HG02642 (cell line): Measurements from ENCODE around the gene TMA7.

Source experiments
- ATAC-seq: cut with Tn5 transposase; IDR thresholded peaks from one replicate; pipeline ENCODE4 v1.9.1; 2021; ENCODE audit warnings: mild to moderate bottlenecking; ENCODE audit not compliant: unreplicated experiment, poor library complexity

The TMA7 gene

DNA sequence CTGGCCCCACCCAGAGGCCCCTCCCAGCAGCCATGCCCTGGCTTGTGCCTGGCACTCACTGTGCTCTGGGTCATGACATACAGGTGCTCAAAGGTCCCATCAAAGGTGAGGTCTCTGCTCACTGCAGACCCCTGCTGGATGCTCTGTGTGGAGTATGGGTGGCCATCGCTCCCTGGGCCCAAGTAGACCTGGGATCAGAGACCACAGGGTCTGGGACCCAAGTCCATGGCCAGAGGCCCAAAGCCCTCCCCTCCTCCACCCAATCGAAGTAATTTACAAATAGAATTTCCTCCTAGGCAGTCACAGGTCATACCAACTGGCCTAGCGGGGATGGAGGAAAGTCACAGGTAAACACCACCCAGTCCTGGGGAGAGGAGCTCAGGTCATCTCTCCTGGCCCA, 17.8 kb upstream of the TMA7 start:
- ATAC-seq, result no peak

DNA sequence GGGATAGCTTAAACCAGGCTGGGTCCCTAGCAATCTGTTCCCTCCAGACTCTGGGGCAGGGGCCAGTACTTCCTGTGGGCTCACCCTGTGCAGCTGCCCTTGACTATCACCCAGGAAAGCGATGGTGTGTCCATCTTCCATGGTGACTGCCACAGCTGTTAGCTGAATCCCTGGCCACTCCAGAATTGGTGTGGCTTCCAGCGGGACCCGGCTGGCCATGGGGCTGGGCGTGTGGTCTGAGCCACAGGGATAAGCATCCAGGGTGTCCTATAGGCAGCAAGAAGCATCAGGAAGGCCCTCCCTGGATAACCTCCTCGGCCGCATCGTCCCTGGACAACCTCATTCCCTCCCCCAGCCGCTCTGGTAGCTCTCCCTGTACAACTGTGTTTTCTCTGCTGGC, 17.4 kb upstream of the TMA7 start:
- ATAC-seq, result no peak

DNA sequence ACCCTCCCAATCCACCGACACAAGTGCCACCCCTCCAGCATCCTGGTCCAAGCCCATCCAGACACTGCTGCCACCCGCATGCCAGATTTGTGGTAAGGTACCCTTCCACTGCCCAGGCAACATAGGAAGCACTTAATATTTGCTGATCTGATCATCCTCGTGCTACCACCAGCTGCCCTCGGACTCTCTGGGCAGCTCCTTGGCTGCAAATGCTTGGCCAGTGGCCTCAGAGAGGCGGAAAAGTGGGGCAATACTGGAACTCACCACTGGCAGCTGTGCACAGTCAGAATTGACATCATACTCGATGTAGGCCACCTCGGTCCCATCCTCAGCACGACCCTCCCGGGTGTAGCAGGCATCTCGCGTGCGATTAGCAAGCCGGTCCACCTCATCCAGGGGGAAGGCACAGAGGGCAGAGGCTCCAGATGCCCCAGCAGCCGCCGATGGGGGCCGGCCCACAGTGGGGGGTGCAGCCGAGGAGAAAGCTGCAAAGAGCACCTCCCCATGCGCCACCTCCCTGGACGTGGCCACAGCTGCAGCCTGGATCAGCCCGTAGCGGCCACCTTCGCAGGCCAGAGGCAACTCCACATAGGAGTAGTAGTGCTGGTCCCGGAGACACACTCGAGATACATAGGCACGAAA, 16.7 kb upstream of the TMA7 start:
- no peak for ATAC-seq

DNA sequence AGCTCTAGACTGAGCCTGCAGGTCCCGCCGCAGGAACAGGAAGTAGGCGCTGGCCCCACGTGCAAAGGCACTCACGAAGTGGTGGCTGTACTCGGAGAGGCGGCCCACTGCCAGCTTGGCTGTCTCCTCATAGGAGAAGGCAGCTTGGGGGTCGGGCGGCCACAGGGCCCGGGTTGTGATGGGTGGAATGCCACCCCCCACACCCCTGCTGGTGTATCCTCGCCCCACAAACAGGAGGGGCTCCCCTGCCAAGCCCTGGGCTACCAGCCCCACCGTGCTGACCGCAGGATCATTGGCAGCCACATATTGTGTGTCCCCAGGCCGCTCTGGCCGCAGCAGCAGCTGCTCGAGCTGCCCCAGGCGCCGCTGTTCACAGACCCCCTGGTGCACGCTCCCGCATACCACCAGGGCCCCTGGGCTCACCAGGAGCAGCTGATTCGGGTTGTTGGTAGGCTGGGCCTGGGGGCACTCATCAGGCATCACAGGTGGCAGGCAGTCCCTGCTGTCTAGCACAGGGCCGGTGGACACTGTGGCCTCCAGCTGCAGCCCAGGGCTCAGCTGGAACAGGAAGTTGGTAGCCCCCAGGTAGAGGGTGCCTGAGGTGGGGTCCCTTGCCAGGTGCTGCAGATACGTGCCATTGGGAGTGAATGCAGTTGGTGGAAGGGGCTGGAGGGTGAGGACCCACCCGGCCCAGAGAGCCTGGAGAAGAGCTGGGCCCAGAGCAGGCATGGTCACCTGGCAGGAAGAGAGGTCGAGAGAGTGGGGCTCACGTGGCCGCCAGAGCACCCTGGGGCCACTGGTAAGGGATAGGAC, 16.0 kb upstream of the TMA7 start:
- no peak for ATAC-seq

DNA sequence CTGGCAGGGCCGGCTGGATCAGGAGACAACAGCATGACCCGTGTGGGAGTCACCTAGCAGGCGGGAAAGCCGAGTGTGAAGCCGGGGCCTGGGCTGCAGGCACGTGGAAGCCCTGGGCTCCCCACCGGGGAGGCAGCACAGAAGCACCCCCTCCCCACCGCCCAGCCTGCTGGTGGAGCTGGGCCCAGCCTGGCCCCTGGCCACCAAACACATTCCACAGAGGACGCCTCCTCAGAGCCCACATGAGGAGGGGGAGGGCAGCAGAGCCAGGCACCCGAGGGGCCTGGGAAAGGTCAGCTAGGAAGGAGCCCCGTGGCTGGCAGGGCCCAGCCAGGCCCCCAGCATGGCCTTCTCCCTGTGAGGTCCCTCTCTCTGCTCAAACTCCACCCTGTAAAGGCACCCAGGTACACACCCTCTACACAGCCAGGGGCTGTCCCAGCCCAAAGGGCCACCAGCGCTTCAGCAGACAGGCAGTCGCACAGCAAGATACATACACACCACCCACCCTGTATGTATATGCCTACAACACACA, 14.7 kb upstream of the TMA7 start:
- ATAC-seq, result no peak

DNA sequence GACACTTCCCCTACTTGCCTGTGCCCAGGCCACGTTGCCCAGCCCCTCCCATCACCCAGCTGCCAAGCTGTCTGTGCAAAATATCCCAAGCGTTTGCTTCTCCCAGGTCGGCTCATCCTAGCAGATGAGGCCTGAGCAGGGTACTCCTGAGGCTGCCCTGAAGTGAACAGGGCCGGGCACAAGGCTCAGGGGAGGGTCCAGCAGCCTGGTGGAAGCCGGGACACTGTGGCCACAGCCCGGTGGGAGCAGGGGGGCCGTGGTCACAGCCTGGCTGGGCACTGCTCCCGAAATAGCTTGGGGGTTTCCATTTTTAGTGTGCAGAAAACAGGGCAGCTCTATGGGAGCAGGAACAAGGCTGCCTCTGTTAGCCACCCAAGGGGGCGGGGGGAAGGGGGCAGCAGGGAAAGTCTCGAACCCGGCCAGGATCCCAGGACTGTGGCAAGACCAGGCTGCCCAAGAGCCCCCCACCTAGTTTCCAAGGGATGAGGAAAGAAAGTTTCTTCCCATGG, 13.6 kb upstream of the TMA7 start:
- no peak for ATAC-seq

DNA sequence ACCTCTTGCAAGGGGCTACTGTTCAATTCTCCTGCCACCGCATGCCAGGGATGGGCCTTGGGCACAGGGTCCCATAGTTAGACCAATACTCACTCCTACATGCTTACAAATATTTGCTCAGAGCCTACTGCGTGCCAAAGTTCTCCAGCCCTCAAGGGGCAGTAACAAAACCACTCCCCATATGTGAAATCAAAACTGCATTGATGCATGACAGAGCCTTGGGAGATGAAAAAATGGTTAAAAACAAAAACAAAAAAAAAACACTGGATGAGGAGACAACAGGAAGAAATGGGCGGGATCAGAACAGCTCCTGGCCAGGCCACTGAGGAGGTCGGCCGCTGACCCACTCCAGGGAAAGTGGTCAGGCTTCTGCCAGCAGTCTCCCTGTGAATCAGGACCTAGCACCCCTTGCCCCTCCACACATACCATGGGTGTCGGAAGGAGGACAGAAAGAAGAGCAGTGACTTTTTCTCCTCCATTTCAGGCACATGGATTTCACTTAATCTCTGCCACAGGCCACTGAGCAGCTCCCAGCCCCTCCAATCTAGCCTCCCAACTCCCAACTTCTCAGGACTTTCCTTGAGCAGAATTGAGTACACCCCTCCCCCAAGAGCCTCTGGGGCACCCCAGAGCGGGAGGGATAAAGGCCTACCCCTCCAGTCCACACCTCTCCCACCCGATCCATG, 13.0 kb upstream of the TMA7 start:
- no peak for ATAC-seq

DNA sequence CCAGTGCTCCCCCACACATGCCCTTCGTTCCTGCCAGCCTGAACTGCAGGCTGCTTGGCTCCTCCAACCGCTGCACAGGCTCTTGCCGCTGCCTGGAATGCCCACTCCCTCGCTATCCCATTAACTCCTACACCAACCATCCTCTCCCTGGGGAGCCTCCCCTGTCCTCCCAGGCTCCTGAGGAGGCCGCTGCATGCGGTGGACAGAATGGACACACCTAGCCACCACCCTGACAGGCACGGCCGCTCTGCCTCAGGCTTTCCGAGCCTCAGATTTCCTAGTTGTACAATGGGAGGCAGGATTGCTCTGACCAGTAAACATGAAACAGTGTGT, 12.5 kb upstream of the TMA7 start:
- no peak for ATAC-seq

DNA sequence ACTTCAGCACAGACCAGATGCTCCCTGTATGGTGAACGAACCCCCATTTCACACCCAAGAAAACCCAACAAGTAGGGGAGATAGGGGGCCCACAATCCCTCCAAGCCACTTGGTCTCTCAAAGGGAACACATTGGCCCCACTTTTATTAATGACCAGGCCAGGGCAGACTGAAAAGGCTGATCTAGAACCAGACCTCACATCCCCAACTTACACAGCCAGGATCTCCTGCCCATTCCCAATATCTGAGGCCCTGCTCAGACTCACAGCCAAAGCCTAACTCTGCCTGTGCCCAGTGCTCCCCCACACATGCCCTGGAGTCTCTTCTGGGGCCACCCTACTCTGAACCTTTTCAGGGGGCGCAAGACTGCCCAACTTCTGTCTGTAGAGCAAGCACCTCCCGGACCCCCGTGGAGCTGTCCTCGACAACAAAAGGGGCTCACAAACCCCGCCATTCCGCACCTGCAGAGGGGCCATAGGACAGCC, 11.9 kb upstream of the TMA7 start:
- no peak for ATAC-seq

DNA sequence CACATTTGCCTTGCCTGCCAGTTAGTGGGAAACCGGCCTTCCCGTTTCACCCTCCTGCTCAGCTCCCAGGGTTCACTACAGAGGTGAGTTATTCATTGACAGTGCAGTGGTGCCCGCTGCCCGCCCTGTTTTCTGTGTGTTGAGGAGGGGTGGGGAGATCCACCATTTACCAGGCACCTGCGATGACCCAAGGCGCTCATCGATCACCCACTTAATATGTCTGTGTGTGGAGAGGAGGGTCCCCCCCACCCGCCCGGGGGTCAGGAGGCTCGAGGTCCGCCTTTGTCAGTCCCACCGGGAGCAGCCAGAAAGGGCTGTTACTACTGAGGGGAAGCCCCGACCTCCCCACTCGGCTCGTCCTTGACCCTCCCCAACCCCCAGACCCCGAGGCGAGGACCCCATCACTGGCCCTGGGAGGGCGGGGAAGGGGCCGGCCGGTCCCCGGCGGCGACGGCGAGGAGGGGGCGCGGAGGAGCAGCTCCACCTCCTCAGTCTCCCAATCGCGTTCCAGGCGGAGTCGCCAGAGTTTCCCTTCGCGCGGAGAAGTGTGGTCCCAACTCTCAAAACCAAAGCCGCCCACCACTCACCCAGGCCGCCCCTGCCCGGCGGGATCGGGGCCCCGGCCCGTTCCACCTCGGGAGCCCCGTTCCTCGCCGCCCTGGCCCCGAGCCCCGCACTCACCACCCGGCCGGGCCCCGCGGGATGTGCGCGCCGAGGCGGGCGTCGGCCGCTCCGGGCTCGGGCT, 11.3 kb upstream of the TMA7 start:
- peak; percentile 32 for ATAC-seq

DNA sequence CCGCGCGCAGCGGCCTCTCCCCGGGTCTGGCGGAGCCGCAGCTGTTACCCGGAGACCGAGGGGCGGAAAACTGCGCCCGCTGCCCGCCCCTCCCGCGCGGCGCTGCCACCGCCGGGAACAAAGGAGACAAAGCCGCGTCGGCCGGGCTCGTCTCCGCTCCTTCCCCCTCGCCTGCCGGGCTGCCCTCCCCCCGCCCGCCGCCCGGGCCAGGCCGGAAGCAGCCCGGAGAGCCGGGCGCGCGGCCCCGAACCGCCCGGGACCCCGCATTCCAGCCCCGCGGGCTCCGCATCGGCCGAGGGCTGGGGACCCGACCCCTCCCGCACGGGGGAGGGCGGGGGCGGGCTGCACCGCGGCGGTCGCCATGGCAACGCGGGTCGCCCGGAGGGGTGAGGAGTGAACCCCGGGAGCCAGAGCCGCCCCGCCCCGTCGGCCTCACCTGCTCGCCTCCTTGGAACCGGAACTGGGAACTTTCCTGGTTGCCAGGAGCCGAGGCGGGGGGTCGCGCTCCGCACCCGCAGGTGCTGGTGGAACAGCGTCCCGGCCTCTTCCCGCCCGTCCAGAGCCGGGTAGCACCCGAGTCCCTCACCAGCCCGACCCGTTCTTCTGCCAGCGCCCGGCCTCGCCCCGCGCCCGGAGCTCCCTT, 10.6 kb upstream of the TMA7 start:
- ATAC-seq, result peak; percentile 51

DNA sequence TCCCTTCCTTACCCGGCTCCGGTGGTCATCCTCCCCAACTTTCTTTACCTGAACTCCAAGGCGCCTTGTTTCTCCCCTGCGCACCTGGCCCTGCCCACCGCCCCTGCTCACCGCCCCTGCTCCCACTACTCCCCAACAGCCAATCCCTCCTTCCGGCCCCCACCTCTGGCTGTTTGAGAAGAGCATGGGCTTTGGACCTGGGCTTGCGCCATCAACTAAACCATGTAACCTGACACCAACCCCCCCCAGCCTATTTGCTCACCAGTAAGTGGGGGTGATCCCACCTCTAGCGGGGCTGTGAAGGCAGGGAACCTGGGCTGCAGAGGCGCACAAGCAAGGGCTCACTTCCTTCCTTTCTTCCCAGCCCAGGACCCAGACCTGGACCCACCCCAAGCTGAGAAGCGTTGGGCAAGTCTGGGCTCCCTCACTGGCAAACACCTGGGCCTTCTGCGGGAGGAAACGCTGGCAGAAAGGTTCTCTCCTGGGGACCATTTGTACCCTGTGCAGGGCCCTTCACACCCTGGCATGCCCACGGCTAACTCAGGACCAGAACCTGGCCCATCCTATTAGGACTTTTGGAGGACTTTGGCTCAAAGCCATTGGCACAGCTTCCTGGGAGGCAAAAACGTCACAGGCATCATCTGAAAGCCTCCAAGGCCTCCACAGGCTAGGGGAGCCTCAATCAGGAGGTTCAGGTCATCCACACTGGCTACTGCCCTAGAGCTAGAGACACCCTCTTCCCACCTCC, 9.9 kb upstream of the TMA7 start, which contains the start of gene PLXNB1:
TSS of gene PLXNB1 (minus strand) at position 127 of the 748 bp plus-strand sequence. CDS start 5,475 bp downstream, outside the sequence.
- ATAC-seq, result peak; percentile 12

DNA sequence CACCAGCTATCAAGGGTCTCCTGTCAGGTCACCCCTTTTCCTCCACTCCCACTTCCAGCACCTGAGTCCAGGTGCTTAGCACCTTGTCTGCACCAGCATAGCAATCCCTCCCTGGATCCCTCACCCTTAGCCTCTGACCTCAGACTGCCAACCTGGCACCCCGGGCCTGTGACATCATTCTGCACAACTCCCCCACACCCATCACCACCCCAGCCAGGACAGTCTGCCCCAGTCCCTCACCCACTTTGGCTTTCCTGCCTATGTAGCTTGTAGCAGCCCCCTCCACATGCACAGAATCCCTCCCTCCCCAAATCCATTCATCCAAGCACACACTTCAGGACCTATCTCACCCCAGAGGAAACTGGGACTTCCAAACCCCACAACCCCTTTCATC, 9.4 kb upstream of the TMA7 start:
- ATAC-seq, result no peak

DNA sequence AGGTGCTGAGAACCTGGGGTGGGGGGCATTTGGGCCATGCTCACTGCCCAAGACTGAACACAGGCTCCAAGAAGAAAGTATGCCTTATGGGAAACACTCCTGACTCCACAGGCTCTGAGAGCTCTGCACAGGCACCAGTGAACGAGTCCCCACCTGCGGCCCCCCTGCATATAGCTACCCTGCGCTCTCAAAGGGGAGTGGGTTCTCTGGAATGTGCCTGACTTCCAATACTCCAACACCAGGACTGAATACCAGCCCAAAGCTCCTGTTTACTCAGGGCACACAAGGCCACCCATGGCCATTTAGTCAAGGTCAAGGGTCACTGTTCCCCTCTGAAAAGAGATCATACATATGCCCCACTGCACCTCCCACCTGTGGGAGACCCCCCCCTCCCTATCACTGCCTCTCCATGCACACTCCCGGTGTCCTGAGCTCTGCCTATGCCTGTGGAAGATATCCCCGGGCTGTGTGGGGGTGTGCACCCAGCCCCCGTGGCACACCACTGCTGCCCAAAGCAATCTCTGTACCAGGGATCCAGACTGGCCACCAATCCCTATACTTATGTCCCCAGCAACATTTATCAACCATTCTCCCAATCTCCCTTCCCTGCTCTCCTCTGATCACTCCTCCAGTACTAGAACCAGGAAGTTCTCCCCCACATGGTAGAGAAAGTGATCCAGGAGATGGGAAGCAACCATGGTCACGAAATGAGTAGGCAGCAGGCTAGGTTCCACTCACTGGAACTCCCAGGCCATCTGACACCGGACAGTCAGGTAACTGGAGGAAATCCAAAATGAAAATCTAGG, 8.6 kb upstream of the TMA7 start:
- ATAC-seq, result no peak

DNA sequence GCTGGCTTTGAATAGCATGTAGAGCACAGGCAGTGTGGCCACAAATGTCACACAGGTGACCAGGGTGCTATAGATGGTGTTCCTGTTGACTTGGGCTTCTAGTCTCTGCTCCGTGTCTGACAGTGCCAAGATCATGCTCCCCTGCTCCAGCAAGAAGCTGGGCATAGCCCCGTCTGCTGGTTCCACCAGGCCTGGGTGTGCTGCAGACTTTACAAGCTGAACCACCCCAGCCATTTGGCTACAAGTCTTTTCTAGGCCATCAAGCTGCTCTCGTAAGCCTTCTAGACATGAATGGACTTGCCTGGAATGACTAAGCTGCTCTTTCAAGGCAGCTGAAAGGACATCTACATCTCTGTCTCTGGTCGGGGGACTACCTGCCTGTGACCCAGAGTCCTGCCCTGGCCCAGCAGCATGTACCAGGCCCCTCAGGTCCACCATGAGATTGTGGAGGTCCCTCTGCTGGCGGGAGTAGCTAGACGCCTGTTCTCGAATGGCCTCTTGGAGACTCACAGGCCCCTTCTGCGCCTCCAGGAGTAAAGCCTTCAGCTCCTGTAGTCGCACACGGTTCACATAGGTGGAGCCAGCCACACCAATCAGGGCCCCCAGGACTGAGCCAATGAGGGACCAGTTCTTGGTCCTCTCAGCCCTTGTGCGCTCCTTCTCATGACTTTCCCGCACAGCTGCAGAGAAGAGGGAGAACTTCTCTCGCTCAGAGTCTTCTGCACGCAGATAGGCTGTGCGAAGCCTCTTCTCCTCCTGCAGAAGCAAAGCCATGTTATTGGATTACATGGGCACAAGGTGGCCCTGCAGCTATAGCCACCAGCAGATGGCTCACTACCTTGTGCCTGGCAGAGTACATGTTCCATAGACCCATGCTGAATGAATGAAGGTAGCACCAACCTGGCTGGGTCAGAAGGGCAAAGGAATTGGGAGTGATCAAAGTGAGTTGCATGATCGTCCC, 7.4 kb upstream of the TMA7 start:
- ATAC-seq, result no peak

DNA sequence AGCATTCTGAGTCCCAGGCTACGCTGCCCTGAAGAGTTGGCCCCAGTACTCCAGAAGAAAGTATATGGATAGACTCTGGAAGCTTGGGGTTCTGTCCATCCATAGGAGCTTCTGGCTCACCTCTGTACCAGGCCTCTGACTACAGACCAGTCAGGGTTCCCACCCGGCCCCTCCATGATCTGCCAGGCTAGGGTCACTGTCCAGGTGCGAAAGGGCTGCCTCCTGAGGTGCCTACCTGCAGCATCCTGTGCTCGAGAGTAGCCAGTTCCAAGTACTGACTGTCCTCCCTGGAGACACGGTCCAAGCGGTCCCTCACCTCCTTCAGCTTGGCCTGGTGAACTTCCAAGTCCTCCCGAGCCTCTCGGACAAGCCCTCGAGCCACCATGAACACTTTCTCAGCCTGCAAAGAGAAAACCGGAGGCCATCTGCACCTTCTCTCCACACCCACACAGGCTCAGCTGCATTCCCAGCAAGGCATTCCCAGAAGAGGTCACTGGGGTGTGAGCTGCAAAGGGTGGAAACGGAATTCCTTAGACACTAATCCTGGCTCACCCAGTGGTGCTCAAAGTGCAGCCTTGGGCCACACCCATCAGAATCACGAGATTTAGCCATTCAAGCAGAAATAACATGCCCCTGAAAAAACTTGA, 6.5 kb upstream of the TMA7 start:
- ATAC-seq, result no peak
